ENCODE results near the gene B4GAT1. TPM values are rescaled to one million over a fixed set of nuclear protein-coding genes. Genes with fewer than 3 reads are reported as not detected.

B4GAT1 gene
- polyA plus RNA-seq, 6 donors from 2014 or later = 2.9 to 7.7 (median 5.2) TPM

DNA sequence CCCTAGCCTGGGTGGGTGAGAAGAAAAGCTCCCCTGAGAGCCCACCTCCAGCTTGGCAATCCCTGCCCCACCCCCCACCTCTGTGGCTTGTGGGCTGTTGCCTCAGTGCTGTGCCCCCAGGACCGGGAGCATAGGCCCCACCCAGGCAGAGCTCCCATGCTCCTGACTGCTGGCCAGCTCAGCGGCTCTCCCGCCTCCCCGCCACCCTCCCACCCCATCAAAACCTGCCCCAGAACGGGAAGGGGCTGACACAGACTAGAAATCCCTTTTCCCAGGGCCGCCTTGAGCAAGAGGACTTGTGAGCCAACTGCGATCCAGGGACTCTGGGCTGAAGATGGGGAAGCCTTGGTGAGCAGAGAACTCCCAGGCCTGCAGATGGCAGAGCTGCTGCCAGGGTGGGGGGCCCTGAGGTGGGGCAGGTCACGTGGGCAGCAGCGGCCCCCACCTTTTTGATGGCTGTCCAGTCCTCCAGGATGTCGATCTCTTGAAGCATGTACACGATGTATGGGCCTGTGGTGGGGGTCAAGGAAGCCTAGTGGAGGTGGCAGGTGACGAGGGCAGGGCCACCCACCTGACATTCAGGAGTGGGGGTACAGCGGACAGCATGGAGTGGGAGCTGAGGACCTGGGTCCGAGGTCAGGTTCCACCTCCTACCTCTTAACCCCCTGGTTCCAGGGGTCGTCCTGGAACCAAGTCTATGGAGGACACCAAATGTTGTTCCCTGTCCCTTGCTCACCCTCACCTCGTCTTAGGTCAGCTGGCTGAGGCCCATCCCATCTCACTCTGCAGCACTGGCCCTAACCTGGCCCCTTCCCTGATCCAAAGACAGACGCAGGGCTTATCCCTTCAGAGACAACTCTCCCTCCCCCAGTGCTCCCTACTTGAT is 8.9 kb downstream of the B4GAT1 start:
- Mint-ChIP-seq H3K4me1 (peaks cover 21 to 38% (median 31%) of the 10 kb centered on the region in 3 donors), H3K36me3 (peaks cover 7 to 32% of the 10 kb centered on the region in 2 donors), H3K9me3 (no peaks in the 10 kb centered on the region), H3K27me3 (peaks cover 0 to 17% (median 8%) of the 10 kb centered on the region in 3 donors), H3K27ac (peak overlapping the region in 1 of 6 donors; percentile 76), H3K4me3 (no peak overlapping the region)
- DNase-seq (no peak), ATAC-seq (ENCODE audit: low read depth in 2 of 2) (no peak)

DNA sequence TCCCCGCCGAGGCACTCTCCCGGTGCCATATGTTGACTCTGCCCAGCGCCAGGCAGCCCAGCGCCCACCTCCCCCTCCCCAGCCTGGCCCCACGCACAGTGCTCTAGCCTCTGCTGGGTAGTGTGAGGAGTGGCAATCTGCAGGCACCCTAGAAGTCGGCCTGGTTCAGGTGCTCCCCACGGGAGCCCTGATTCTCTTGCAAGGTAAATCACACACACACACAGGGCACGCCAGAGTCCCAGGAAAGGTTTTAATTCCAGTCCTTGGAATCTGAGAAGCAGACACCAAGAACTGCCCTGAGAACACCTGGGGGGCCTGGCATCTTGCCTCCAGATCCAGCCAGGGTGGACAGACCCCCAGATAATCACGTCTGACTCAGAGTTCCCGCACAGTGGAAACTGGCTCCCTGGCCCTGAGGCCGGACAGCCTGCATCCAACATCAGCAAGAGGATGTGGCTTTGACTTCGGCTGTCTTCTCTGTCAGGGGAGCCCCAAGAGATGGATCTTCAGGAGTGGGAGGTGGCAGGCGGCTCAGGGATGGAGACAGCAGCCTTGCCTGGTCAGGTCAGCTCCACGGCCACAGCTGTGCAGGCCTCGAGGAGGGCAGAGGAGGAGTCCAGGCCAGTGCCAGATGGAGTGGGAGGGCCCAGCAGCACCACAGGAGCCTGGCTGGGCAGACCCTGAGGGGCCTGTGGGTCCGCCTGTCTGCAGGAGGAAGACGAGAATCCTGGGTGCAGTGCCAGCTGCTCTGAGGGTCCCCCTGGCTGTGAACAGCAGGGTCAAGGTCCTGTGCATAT is 10.1 kb downstream of the B4GAT1 start:
- Mint-ChIP-seq H3K4me3 (peak overlapping the region in 1 of 8 donors; percentile 33), H3K27ac (peak overlapping the region in 1 of 6 donors; percentile 56), H3K27me3 (peaks cover 0 to 17% (median 8%) of the 10 kb centered on the region in 3 donors), H3K9me3 (no peaks in the 10 kb centered on the region), H3K4me1 (peaks cover 13 to 28% (median 20%) of the 10 kb centered on the region in 3 donors), H3K36me3 (peaks cover 0 to 23% of the 10 kb centered on the region in 2 donors)
- DNase-seq (no peak), ATAC-seq (ENCODE audit: low read depth in 2 of 2) (no peak)

DNA sequence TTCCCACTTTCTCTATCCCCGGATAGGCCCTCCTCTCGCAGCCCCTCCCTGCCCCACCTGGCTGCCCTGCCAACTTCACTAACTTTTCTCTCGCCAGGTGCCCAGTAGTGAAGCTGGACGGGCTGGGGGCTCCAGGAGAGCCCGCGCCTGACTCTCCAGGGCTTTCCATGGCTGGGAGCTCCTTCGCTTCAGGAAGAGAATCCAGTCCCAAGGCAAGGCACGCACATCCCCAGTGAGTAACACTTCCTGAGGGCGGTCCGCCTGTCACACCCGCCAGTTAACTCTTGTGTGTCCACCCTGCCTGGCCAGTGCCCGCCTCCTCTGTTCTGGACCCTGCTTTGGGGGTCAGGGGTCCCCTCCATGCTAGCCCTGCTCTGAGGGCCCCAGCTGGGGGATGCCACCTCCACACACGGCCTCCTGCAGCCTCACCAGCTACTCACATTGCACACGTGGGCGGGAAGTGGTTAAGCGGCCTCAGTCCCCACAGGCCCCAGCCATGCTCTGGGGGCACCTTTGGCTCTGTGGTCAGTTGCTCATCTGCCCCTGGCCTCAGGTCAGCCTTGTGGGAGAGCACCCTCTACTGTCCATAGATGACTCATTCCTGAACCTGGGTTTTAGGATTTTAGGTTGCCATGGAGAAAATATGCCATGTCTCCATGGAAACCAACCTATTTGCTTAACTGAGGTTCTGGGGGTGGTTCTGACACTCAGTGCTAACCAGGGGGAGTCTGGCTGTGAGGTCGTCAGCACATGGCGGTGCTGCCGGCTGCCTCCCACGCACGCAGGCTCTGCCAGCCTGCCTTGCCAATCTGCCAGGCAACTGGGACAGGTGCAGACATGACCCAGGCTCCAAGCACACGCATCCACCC is 11.0 kb downstream of the B4GAT1 start, which contains the start of gene RIN1:
RIN1 (minus strand) TSS at position 201 of the 869 bp plus-strand sequence; CDS start at position 169, 32 bp downstream.
- peak within 1 kb of the TSS in 2 of 6 donors; percentile 24 to 73 for H3K27ac Mint-ChIP-seq
- peaks cover 0 to 15% of the 10 kb centered on the region in 2 donors for H3K36me3 Mint-ChIP-seq
- peak within 1 kb of the TSS; percentile 29 to 85 (median 68) for H3K4me3 Mint-ChIP-seq
- H3K9me3 Mint-ChIP-seq = no peaks in the 10 kb centered on the region
- H3K4me1 Mint-ChIP-seq = peaks cover 9 to 21% (median 20%) of the 10 kb centered on the region in 3 donors
- H3K27me3 Mint-ChIP-seq = peaks cover 0 to 17% (median 8%) of the 10 kb centered on the region in 3 donors
- ATAC-seq (ENCODE audit: low read depth in 2 of 2) = peak; percentile 40 to 61
- DNase-seq = no peak

DNA sequence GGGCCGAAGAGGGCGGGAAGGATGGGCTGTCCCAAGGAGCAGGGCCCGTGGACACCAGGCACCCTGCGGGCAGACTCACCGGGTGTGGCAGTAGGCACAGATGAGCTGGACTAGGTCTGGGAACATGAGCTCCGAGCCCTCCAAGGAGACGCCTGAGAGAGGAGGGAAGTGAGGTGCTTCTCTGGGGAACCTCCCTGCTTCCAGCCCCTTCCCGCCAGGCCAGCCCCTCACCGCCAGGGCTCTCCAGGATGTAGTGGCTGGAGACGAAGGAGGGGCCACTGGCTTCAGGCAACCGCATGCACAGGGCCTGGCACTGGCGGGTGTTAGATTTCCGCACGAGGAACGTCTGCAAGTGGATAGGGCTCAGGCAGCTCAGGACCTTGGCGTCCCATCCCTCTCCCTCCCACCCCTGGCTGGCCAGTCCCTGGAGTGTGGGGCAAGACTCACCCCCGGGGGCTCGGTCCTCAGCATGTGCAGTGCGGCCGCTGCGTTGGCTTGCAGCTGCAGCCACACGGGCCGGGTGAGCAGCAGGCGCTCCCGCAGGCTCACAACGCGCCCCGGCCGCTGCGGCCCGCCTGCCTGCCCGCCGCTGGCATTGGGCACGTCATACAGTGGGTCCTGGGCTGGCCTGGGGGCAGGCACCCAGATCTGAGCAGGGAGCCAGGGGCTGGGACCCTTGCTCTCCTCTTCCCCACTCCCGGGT is 11.7 kb downstream of the B4GAT1 start:
- Mint-ChIP-seq H3K9me3 (no peaks in the 10 kb centered on the region), H3K4me1 (peaks cover 9 to 20% (median 18%) of the 10 kb centered on the region in 3 donors), H3K27me3 (peaks cover 0 to 17% (median 8%) of the 10 kb centered on the region in 3 donors), H3K36me3 (peaks cover 0 to 8% of the 10 kb centered on the region in 2 donors), H3K27ac (no peak overlapping the region), H3K4me3 (peak overlapping the region in 6 of 8 donors; percentile 29 to 85 (median 68))
- DNase-seq = no peak
- ATAC-seq (ENCODE audit: low read depth in 2 of 2) = peak; percentile 36 to 39

- Mint-ChIP-seq H3K27me3 (peaks cover 0 to 17% (median 8%) of the 10 kb centered on the region in 3 donors), H3K4me1 (peaks cover 9 to 20% (median 18%) of the 10 kb centered on the region in 3 donors), H3K27ac (no peak overlapping the region), H3K36me3 (peaks cover 0 to 8% of the 10 kb centered on the region in 2 donors), H3K4me3 (peak overlapping the region in 5 of 8 donors; percentile 9 to 65 (median 45)), H3K9me3 (no peaks in the 10 kb centered on the region)
- ATAC-seq (ENCODE audit: low read depth in 2 of 2) (no peak), DNase-seq (no peak)
These were observed 12.6 kb downstream of the B4GAT1 start for GRCh38 chr11:66334605-66335442.

GRCh38 chr11:66333896-66334604 is 13.4 kb downstream of the B4GAT1 start:
- Mint-ChIP-seq H3K9me3 (no peaks in the 10 kb centered on the region), H3K36me3 (peaks cover 0 to 5% of the 10 kb centered on the region in 2 donors), H3K4me1 (peaks cover 9 to 17% (median 16%) of the 10 kb centered on the region in 3 donors), H3K27me3 (peaks cover 0 to 17% (median 8%) of the 10 kb centered on the region in 3 donors), H3K27ac (no peak overlapping the region), H3K4me3 (no peak overlapping the region)
- no peak for ATAC-seq (ENCODE audit: low read depth in 2 of 2)
- no peak for DNase-seq

DNA sequence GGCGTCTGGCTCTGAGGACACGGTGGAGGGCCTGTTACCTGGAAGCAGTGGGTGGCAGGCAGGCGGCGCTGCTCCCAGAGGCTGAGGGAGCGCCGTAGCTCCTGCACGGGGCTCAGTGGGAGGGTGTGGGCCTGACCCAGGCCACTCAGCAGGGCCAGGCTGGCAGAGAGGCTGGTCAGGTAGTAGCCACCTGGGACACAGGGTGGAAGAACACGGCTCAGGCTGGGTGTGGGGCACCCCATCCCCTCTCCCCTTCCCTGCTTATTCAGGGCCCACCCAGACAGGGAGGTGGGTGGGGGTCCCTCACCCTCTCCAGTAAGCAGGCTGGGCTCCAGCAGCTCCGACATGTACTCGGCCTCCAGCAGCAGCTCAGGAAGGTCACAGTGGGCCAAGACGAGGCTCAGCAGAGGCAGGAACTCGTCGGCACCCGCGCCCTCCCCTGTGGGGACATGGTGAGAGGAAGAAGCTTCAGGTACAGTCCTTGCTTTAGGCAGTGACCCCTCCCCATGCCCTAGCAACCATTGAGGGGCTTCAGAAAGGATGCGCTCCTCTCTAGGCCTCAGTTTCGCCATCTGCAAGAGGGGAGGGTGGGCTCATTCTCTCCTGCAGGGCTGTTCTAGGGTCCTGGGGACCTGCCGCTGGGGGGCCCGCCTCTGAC is 14.1 kb downstream of the B4GAT1 start:
- Mint-ChIP-seq H3K4me3 (no peak overlapping the region), H3K27ac (no peak overlapping the region), H3K36me3 (no peaks in the 10 kb centered on the region), H3K4me1 (peaks cover 13 to 18% (median 17%) of the 10 kb centered on the region in 3 donors), H3K9me3 (no peaks in the 10 kb centered on the region), H3K27me3 (peaks cover 0 to 17% (median 8%) of the 10 kb centered on the region in 3 donors)
- no peak for ATAC-seq (ENCODE audit: low read depth in 2 of 2)
- DNase-seq = no peak

DNA sequence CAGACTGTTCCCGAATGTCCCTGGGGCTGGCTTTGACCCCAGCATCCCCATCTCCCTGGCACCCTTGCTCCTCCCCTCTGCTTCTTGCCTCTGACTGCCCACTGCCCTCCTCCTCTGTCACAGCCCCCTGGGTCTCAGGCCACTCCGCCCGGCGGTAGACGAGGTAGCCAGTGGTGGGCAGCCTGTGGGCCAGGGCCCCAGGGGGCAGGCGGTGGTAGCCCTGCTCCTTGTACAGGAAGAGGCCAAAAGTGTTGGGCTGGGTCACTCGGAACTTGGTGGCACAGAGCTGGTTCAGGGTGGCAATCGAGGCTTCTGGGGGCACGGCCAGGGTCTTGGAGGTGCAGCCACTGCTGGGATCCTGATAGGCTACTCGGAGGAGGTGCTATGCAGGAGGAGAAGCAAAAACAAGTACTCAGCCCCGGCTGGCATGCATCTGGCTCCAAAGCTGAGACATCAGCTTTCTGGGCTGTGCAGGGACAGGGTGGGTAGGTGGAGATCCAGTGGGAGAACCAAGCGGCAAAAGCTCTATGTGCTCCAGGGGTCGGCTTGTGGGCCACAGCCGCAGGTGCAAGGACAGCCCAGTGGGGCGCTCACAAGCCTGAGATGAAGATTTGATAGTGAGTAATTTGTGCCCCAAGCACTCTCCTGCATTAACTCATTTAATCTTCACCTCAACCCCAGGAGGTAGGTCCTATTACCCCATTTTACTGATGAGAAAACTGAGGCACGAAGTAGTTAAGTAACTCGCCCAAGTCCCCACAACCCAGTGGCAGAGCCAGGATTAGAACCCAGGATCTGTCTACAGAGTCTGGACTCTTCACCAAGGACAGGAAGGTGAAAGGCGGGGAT is 14.8 kb downstream of the B4GAT1 start:
- ATAC-seq (ENCODE audit: low read depth in 2 of 2) = no peak
- no peaks in the 10 kb centered on the region for H3K9me3 Mint-ChIP-seq
- no peak overlapping the region for H3K4me3 Mint-ChIP-seq
- peaks cover 20 to 23% (median 22%) of the 10 kb centered on the region in 3 donors for H3K4me1 Mint-ChIP-seq
- no peak overlapping the region for H3K27ac Mint-ChIP-seq
- peaks cover 0 to 19% (median 10%) of the 10 kb centered on the region in 3 donors for H3K27me3 Mint-ChIP-seq
- no peaks in the 10 kb centered on the region for H3K36me3 Mint-ChIP-seq
- no peak for DNase-seq

GRCh38 chr11:66331542-66332370 is 15.7 kb downstream of the B4GAT1 start:
- H3K4me3 Mint-ChIP-seq = no peak overlapping the region
- no peak overlapping the region for H3K27ac Mint-ChIP-seq
- peaks cover 0 to 23% (median 16%) of the 10 kb centered on the region in 3 donors for H3K27me3 Mint-ChIP-seq
- DNase-seq (no peak), ATAC-seq (ENCODE audit: low read depth in 2 of 2) (no peak)
- peaks cover 24 to 27% (median 24%) of the 10 kb centered on the region in 3 donors for H3K4me1 Mint-ChIP-seq
- H3K9me3 Mint-ChIP-seq = no peaks in the 10 kb centered on the region
- H3K36me3 Mint-ChIP-seq = no peaks in the 10 kb centered on the region
